Gastrocnemius medialis (tissue), 4 donors: Measurements from ENCODE around the gene PIGT.

Experiments
- CTCF ChIP-seq, 5 experiments: fragments of 450-650 bp in 3 of 5; fragments of 200-600 bp in 2 of 5; sonication (generic) in 2 of 5; IDR thresholded peaks in 4 of 5; conservative IDR thresholded peaks in 1 of 5; 1 replicate in 4 of 5; 2 replicates in 1 of 5; pipeline ENCODE4 v1.5.1; 2016 to 2019; ENCODE audit warnings: antibody characterized with exemption in 5 of 5, mild to moderate bottlenecking in 3 of 5, moderate library complexity in 3 of 5
- POLR2A ChIP-seq, 2 donors: fragments of 450-650 bp; IDR thresholded peaks; one replicate each; pipeline ENCODE4 v1.6.1; 2017; ENCODE audit warnings: antibody characterized with exemption in 2 of 2, mild to moderate bottlenecking in 2 of 2, moderate library complexity in 2 of 2

GRCh38 chr20:45367126-45367525 is 48.8 kb upstream of the PIGT start:
- TF ChIP-seq CTCF (IDR thresholded peaks at IDR 0.05 in 4 of 5, conservative IDR thresholded peaks at IDR 0.05 in 1 of 5) (no peak), POLR2A (IDR thresholded peaks at IDR 0.05) (no peak)
